DND-41 (cell line): ENCODE measurements around the gene NRSN1.

Source experiments
- CTCF ChIP-seq: IDR thresholded peaks from 2 replicates; pipeline ENCODE4 v1.5.1; 2012; ENCODE audit warnings: borderline replicate concordance, low read length, moderate library complexity, mild to moderate bottlenecking; ENCODE audit not compliant: poor library complexity, severe bottlenecking; ENCODE audit errors: extremely low read depth
- EZH2 ChIP-seq: IDR thresholded peaks from 3 replicates; pipeline ENCODE4 v1.6.1; 2012; ENCODE audit warnings: borderline replicate concordance, low read depth, mild to moderate bottlenecking, moderate library complexity, low read length, inconsistent platforms; ENCODE audit not compliant: severe bottlenecking

- no peak for TF ChIP-seq EZH2
- TF ChIP-seq CTCF: no peak
These were observed 12.1 kb upstream of the NRSN1 start for GRCh38 chr6:24113891-24114290.
